Left lung (tissue), 10 donors: Measurements from ENCODE around the gene WDR90. TPM values are rescaled to one million over a fixed set of nuclear protein-coding genes. Genes with fewer than 3 reads are reported as not detected.

Experiments
- ATAC-seq: fragments of 200-7000 bp; cut with Tn5 transposase; one replicate; pipeline ENCODE4 v1.9.1; 2020; ENCODE audit warnings: moderate library complexity
- DNase-seq, 4 donors: peaks; one replicate each; pipeline ENCODE4 v3.0.0-alpha.2; 2013 to 2020
- H3K27ac ChIP-seq, 2 donors: fragments of 200-600 bp; sonication (generic) in 1 of 2; one replicate each; pipeline versions ENCODE4 v1.5.0 to v1.8.0; 2020 to 2021
- H3K27me3 ChIP-seq, 2 donors: fragments of 200-600 bp; sonication (generic) in 1 of 2; one replicate each; pipeline versions ENCODE4 v1.5.0 to v1.8.0; 2020 to 2021
- H3K36me3 ChIP-seq, 2 donors: fragments of 200-600 bp; sonication (generic) in 1 of 2; one replicate each; pipeline versions ENCODE4 v1.5.0 to v1.8.0; 2020 to 2021
- H3K4me1 ChIP-seq, 2 donors: fragments of 200-600 bp; one replicate each; pipeline ENCODE4 v1.8.0; 2021
- H3K4me3 ChIP-seq, 2 donors: fragments of 200-600 bp; sonication (generic) in 1 of 2; one replicate each; pipeline versions ENCODE4 v1.5.0 to v1.8.0; 2020 to 2021; ENCODE audit warnings: mild to moderate bottlenecking in 1 of 2
- H3K9me3 ChIP-seq, 2 donors: fragments of 200-600 bp; sonication (generic) in 1 of 2; one replicate each; pipeline versions ENCODE4 v1.5.0 to v1.8.0; 2020 to 2021
- CTCF ChIP-seq, 2 donors: fragments of 200-600 bp; sonication (generic) in 1 of 2; IDR thresholded peaks; one replicate each; pipeline versions ENCODE4 v1.5.0 to v1.8.0; 2021; ENCODE audit warnings: antibody characterized with exemption in 2 of 2
- intact Hi-C, 2 donors: fragments of 100-400 bp; cut with DNase I; formaldehyde crosslinking; loops; one replicate each; pipeline versions ENCODE4 v1.11.2 to v1.14.2; 2022
- polyA plus RNA-seq, 6 donors: library from polyadenylated mRNA; unstranded; fragments of 120-200 nt; gene quantifications; one replicate each; pipeline ENCODE4 v1.2.1, GENCODE V29; 2013; ENCODE audit not compliant: insufficient read length in 6 of 6
- total RNA-seq, 2 donors: library from RNA; stranded (reverse); fragmentation: NEBNext Ultra II Directional; extraction: Animal tissue kit (Norgen Biotek cat#: 25700); gene quantifications; one replicate each; pipeline ENCODE4 v1.2.1, GENCODE V29; 2021
- donor health status: DM: no; HTN: yes; CAD: no.
- donor health status: DM: no; HTN: no; CAD: no.

Gene WDR90
- total and polyA plus RNA-seq, 8 donors: 27.3 to 63.0 (median 41.4) TPM

GRCh38 chr16:709566-710499, 60.7 kb downstream of the WDR90 start:
- no peak for TF ChIP-seq CTCF (IDR thresholded peaks at IDR 0.05)
- H3K4me1 ChIP-seq: peaks cover 3 to 20% of the 10 kb centered on the region in 2 donors
- H3K27me3 ChIP-seq: peaks cover 29 to 94% of the 10 kb centered on the region in 2 donors
- no peak overlapping the region for H3K27ac ChIP-seq
- H3K4me3 ChIP-seq: no peak overlapping the region
- H3K9me3 ChIP-seq: no peaks in the 10 kb centered on the region
- no peaks in the 10 kb centered on the region for H3K36me3 ChIP-seq
- DNase-seq (peak in 1 of 4 donors; percentile 44), ATAC-seq (no peak)
- intact Hi-C loops: loop anchor here in 1 of 2 donors (5.0 kb wide), 1 partner anchor 72 kb away; no protein-coding TSS in a partner anchor

GRCh38 chr16:710500-711075, 61.4 kb downstream of the WDR90 start:
- intact Hi-C loops: loop anchor here in 1 of 2 donors (5.0 kb wide), 1 partner anchor 72 kb away; no protein-coding TSS in a partner anchor
- no peak for ATAC-seq
- H3K4me3 ChIP-seq: no peak overlapping the region
- no peaks in the 10 kb centered on the region for H3K36me3 ChIP-seq
- H3K4me1 ChIP-seq: peaks cover 3 to 25% of the 10 kb centered on the region in 2 donors
- H3K9me3 ChIP-seq: no peaks in the 10 kb centered on the region
- no peak for DNase-seq
- peaks cover 26 to 93% of the 10 kb centered on the region in 2 donors for H3K27me3 ChIP-seq
- TF ChIP-seq CTCF (IDR thresholded peaks at IDR 0.05): no peak
- no peak overlapping the region for H3K27ac ChIP-seq

- Histone ChIP-seq H3K4me1 (peaks cover 7 to 30% of the 10 kb centered on the region in 2 donors), H3K36me3 (no peaks in the 10 kb centered on the region), H3K27me3 (peaks cover 23 to 94% of the 10 kb centered on the region in 2 donors), H3K9me3 (no peaks in the 10 kb centered on the region), H3K27ac (no peak overlapping the region), H3K4me3 (no peak overlapping the region)
- intact Hi-C loops: loop anchor here in 1 of 2 donors (5.0 kb wide), 1 partner anchor 71 kb away; no protein-coding TSS in a partner anchor
- no peak for ATAC-seq
- TF ChIP-seq CTCF (IDR thresholded peaks at IDR 0.05): no peak
- DNase-seq: no peak
These were observed 61.9 kb downstream of the WDR90 start for GRCh38 chr16:711084-711483.

- intact Hi-C loops: loop anchor here in 1 of 2 donors (5.0 kb wide), 1 partner anchor 71 kb away; no protein-coding TSS in a partner anchor
- TF ChIP-seq CTCF (IDR thresholded peaks at IDR 0.05): peak; percentile 94 to 98
- Histone ChIP-seq H3K4me3 (no peak overlapping the region), H3K4me1 (peaks cover 11 to 36% of the 10 kb centered on the region in 2 donors), H3K9me3 (no peaks in the 10 kb centered on the region), H3K27me3 (peaks cover 17 to 94% of the 10 kb centered on the region in 2 donors), H3K27ac (no peak overlapping the region), H3K36me3 (no peaks in the 10 kb centered on the region)
- ATAC-seq (peak; percentile 73), DNase-seq (peak in 3 of 4 donors; percentile 81 to 98 (median 84))
These were observed 62.6 kb downstream of the WDR90 start for GRCh38 chr16:711548-712320.
